Hepatocyte (in vitro differentiated cells): ENCODE measurements around the gene DHX16. TPM values are rescaled to one million over a fixed set of nuclear protein-coding genes. Genes with fewer than 3 reads are reported as not detected.

ENCODE experiments used
- DNase-seq: peaks from one replicate; pipeline ENCODE4 v3.0.0-alpha.2; 2016; ENCODE audit warnings: low spot score
- H2AFZ ChIP-seq: fragments of 200-600 bp; sonication (generic); 2 replicates; pipeline ENCODE4 v1.6.0; 2016; ENCODE audit warnings: antibody characterized with exemption, mild to moderate bottlenecking
- H3K27ac ChIP-seq: fragments of 200-600 bp; sonication (generic); 2 replicates; pipeline ENCODE4 v1.5.1; 2016; ENCODE audit warnings: mild to moderate bottlenecking
- H3K27me3 ChIP-seq: fragments of 200-600 bp; sonication (generic); 2 replicates; pipeline ENCODE4 v1.6.1; 2016
- H3K36me3 ChIP-seq: fragments of 200-600 bp; sonication (generic); replicated peaks from 2 replicates; pipeline ENCODE4 v1.5.1; 2016; ENCODE audit warnings: low read depth; ENCODE audit not compliant: insufficient read depth
- H3K4me1 ChIP-seq: fragments of 200-600 bp; sonication (generic); 2 replicates; pipeline ENCODE4 v1.5.1; 2016; ENCODE audit warnings: mild to moderate bottlenecking, moderate library complexity; ENCODE audit not compliant: insufficient read depth
- H3K4me2 ChIP-seq: fragments of 200-600 bp; sonication (generic); 2 replicates; pipeline ENCODE4 v1.6.0; 2016
- H3K4me3 ChIP-seq: fragments of 200-600 bp; sonication (generic); 2 replicates; pipeline ENCODE4 v1.5.1; 2016; ENCODE audit warnings: mild to moderate bottlenecking
- H3K79me2 ChIP-seq: fragments of 200-600 bp; sonication (generic); 2 replicates; pipeline ENCODE4 v1.6.0; 2017; ENCODE audit warnings: mild to moderate bottlenecking
- H3K9me2 ChIP-seq: fragments of 200-600 bp; sonication (generic); replicated peaks from 2 replicates; pipeline ENCODE4 v1.6.0; 2017; ENCODE audit warnings: mild to moderate bottlenecking; ENCODE audit not compliant: insufficient read depth
- H3K9me3 ChIP-seq: fragments of 200-600 bp; sonication (generic); 2 replicates; pipeline ENCODE4 v1.5.1; 2016; ENCODE audit warnings: low read depth, mild to moderate bottlenecking
- H4K20me1 ChIP-seq: fragments of 200-600 bp; sonication (generic); 2 replicates; pipeline ENCODE4 v1.6.0; 2016; ENCODE audit warnings: mild to moderate bottlenecking; ENCODE audit not compliant: insufficient read depth, poor library complexity, severe bottlenecking
- EZH2 ChIP-seq: fragments of 200-600 bp; sonication (generic); IDR thresholded peaks from 2 replicates; pipeline ENCODE4 v1.6.1; 2016; ENCODE audit warnings: antibody characterized with exemption, mild to moderate bottlenecking, borderline replicate concordance
- EZH2phosphoT487 ChIP-seq: fragments of 200-600 bp; sonication (generic); IDR thresholded peaks from one replicate; pipeline ENCODE4 v1.6.1; 2018; ENCODE audit warnings: antibody characterized with exemption, mild to moderate bottlenecking, low read depth, moderate library complexity; ENCODE audit not compliant: unreplicated experiment, severe bottlenecking
- WGBS: methylation state at CpG from one replicate; pipeline ENCODE4 v1.1.6; 2016; ENCODE audit warnings: low lambda C conversion rate; ENCODE audit errors: missing lambda C conversion rate; 5-methylcytosine and 5-hydroxymethylcytosine counted together
- polyA plus RNA-seq: library from polyadenylated mRNA; unstranded; fragments of >200 nt; fragmentation: Nextera tagmentation; extraction: Ambion mirVana; gene quantifications from 2 replicates; pipeline ENCODE4 v1.2.1, GENCODE V29; 2016
- total RNA-seq: library from RNA; depleted of rRNA; stranded (reverse); fragments of >200 nt; gene quantifications from 2 replicates; pipeline ENCODE4 v1.2.3, GENCODE V29; 2014
- TF ChIP-seq, protein P1 (sequence below): fragments of 200-600 bp; sonication (generic); IDR thresholded peaks from 2 replicates; pipeline ENCODE4 v1.5.1; 2016; ENCODE audit warnings: antibody characterized with exemption, mild to moderate bottlenecking; ENCODE audit not compliant: poor library complexity

DHX16 gene
- total and polyA plus RNA-seq, 2 experiments from 2014 or later, result 19.4 to 28.4 TPM

DNA sequence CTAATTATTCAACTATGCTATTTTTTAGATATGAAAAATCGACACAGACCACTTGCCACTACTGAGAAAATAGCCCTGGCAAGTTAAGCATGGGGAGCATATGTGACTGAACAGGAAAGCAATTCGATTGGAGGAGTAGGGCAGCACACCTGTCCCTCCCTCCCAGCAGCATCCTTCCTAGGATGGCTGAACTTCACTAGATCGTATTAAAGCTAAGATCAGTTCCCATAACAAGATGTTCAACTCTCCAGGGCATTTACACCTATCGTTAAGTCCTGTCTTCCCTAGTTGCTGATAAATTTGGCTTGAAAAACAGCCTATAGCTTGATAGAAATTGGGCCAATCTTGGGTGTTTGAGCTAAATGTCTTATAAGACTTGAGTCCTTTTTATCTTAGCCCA lies 62.7 kb downstream of the DHX16 start:
- no peak overlapping the region for H3K27ac ChIP-seq
- no peaks in the 10 kb centered on the region for H3K9me3 ChIP-seq
- no peak overlapping the region for H3K4me3 ChIP-seq
- no peak for TF ChIP-seq EZH2
- no peak for TF ChIP-seq EZH2phosphoT487
- TF ChIP-seq, protein P1, sequence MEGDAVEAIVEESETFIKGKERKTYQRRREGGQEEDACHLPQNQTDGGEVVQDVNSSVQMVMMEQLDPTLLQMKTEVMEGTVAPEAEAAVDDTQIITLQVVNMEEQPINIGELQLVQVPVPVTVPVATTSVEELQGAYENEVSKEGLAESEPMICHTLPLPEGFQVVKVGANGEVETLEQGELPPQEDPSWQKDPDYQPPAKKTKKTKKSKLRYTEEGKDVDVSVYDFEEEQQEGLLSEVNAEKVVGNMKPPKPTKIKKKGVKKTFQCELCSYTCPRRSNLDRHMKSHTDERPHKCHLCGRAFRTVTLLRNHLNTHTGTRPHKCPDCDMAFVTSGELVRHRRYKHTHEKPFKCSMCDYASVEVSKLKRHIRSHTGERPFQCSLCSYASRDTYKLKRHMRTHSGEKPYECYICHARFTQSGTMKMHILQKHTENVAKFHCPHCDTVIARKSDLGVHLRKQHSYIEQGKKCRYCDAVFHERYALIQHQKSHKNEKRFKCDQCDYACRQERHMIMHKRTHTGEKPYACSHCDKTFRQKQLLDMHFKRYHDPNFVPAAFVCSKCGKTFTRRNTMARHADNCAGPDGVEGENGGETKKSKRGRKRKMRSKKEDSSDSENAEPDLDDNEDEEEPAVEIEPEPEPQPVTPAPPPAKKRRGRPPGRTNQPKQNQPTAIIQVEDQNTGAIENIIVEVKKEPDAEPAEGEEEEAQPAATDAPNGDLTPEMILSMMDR, result no peak
- H3K36me3 ChIP-seq, result no peaks in the 10 kb centered on the region
- H3K79me2 ChIP-seq, result peaks cover 16% of the 10 kb centered on the region
- H3K27me3 ChIP-seq, result no peaks in the 10 kb centered on the region
- H4K20me1 ChIP-seq, result peaks cover 37% of the 10 kb centered on the region
- H2AFZ ChIP-seq, result no peak overlapping the region
- DNase-seq, result no peak
- H3K4me1 ChIP-seq, result peaks cover 13% of the 10 kb centered on the region
- 94% methylated on average over 4 of the region's 4 CpGs for WGBS
- H3K4me2 ChIP-seq, result no peak overlapping the region
- H3K9me2 ChIP-seq, result no peaks in the 10 kb centered on the region

DNA sequence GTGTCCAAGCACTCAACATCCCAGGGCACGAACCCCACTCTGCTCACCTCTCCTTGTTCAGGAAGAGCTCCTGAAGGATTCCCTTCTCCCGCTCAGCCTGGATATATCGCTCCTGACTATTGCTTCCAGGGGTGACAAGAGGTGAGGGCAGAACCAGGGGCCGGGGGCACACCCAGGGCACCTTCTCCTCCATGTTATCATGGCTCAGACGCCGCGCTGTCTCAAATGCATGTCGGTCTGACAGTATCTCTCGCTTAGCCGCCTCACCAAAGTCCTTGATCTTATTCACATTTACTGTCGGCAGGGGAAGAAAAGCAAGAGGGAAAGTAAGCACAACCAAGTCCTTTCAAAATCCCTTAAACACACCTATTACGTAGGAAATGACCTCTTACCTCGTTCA lies 68.8 kb downstream of the DHX16 start:
- Histone ChIP-seq H3K4me3 (no peak overlapping the region), H3K9me2 (no peaks in the 10 kb centered on the region), H3K36me3 (peaks cover 4% of the 10 kb centered on the region), H3K27me3 (no peaks in the 10 kb centered on the region), H3K27ac (no peak overlapping the region), H2AFZ (no peak overlapping the region), H3K79me2 (no peaks in the 10 kb centered on the region), H4K20me1 (peaks cover 30% of the 10 kb centered on the region), H3K4me1 (no peaks in the 10 kb centered on the region), H3K9me3 (no peaks in the 10 kb centered on the region), H3K4me2 (no peak overlapping the region)
- TF ChIP-seq EZH2 (no peak), EZH2phosphoT487 (no peak)
- TF ChIP-seq, protein P1, result no peak
- 97% methylated on average over 12 of the region's 13 CpGs for WGBS
- DNase-seq, result no peak

Other genes with a start within 250 kb of the DHX16 start
- 155 and 158 TPM in 2 replicates for gene HLA-E, start 183.5 kb downstream of the DHX16 start, total RNA-seq
- 141 and 163 TPM in 2 replicates for gene HLA-E, start 183.5 kb downstream of the DHX16 start, polyA plus RNA-seq
- gene GNL1, start 116.5 kb downstream of the DHX16 start, total RNA-seq, result 29.5 and 33.2 TPM in 2 replicates
- 81.1 and 101 TPM in 2 replicates for gene GNL1, start 116.5 kb downstream of the DHX16 start, polyA plus RNA-seq
- 10.1 and 10.8 TPM in 2 replicates for gene PRR3, start 115.7 kb downstream of the DHX16 start, total RNA-seq
- gene PRR3, start 115.7 kb downstream of the DHX16 start, polyA plus RNA-seq, result 7.8 and 9.3 TPM in 2 replicates
- gene ABCF1, start 101.6 kb downstream of the DHX16 start, total RNA-seq, result 36.5 and 44.1 TPM in 2 replicates
- gene ABCF1, start 101.6 kb downstream of the DHX16 start, polyA plus RNA-seq, result 62.0 and 71.3 TPM in 2 replicates
- 34.5 and 36.2 TPM in 2 replicates for gene PPP1R10, start 55.8 kb downstream of the DHX16 start, total RNA-seq
- 38.2 and 38.6 TPM in 2 replicates for gene PPP1R10, start 55.8 kb downstream of the DHX16 start, polyA plus RNA-seq
- gene MRPS18B, start 55.2 kb downstream of the DHX16 start, total RNA-seq, result 38.7 and 40.1 TPM in 2 replicates
- gene MRPS18B, start 55.2 kb downstream of the DHX16 start, polyA plus RNA-seq, result 59.4 and 60.9 TPM in 2 replicates
- gene ATAT1, start 46.1 kb downstream of the DHX16 start, total RNA-seq, result 6.9 and 7.0 TPM in 2 replicates
- 18.3 and 19.7 TPM in 2 replicates for gene ATAT1, start 46.1 kb downstream of the DHX16 start, polyA plus RNA-seq
- 8.7 and 21.3 TPM in 2 replicates for gene C6orf136, start 25.9 kb downstream of the DHX16 start, total RNA-seq
- 16.9 and 28.0 TPM in 2 replicates for gene C6orf136, start 25.9 kb downstream of the DHX16 start, polyA plus RNA-seq
- gene PPP1R18, start 13.6 kb upstream of the DHX16 start, total RNA-seq, result 12.0 and 13.2 TPM in 2 replicates
- gene PPP1R18, start 13.6 kb upstream of the DHX16 start, polyA plus RNA-seq, result 11.3 and 11.7 TPM in 2 replicates
- 7.2 and 7.8 TPM in 2 replicates for gene NRM, start 18.0 kb upstream of the DHX16 start, total RNA-seq
- 17.2 and 21.0 TPM in 2 replicates for gene NRM, start 18.0 kb upstream of the DHX16 start, polyA plus RNA-seq
- 3.3 and 8.7 TPM in 2 replicates for gene MDC1, start 44.3 kb upstream of the DHX16 start, total RNA-seq
- 9.8 and 9.9 TPM in 2 replicates for gene MDC1, start 44.3 kb upstream of the DHX16 start, polyA plus RNA-seq
- gene TUBB, start 47.3 kb upstream of the DHX16 start, total RNA-seq, result 460 and 470 TPM in 2 replicates
- 414 and 433 TPM in 2 replicates for gene TUBB, start 47.3 kb upstream of the DHX16 start, polyA plus RNA-seq
- 93.5 and 103 TPM in 2 replicates for gene FLOT1, start 69.7 kb upstream of the DHX16 start, total RNA-seq
- gene FLOT1, start 69.7 kb upstream of the DHX16 start, polyA plus RNA-seq, result 144 and 148 TPM in 2 replicates
- 173 and 193 TPM in 2 replicates for gene IER3, start 71.5 kb upstream of the DHX16 start, total RNA-seq
- gene IER3, start 71.5 kb upstream of the DHX16 start, polyA plus RNA-seq, result 158 and 159 TPM in 2 replicates
- 67.4 and 94.4 TPM in 2 replicates for gene DDR1, start 211.5 kb upstream of the DHX16 start, total RNA-seq
- gene DDR1, start 211.5 kb upstream of the DHX16 start, polyA plus RNA-seq, result 94.4 and 104 TPM in 2 replicates
- gene GTF2H4, start 235.2 kb upstream of the DHX16 start, total RNA-seq, result 15.2 and 26.0 TPM in 2 replicates
- gene GTF2H4, start 235.2 kb upstream of the DHX16 start, polyA plus RNA-seq, result 13.6 and 14.0 TPM in 2 replicates
- gene VARS2, start 241.2 kb upstream of the DHX16 start, total RNA-seq, result 23.1 and 36.9 TPM in 2 replicates
- 20.8 and 21.6 TPM in 2 replicates for gene VARS2, start 241.2 kb upstream of the DHX16 start, polyA plus RNA-seq